HUES48 (cell line): ENCODE results near the gene FAM3D.
"Not testable (repeated sequence)": the region's sequence is repeated elsewhere in the genome, so short reads cannot be mapped to it uniquely, and the experiment has no call there.

Experiments used
- H3K27ac ChIP-seq: one replicate; pipeline ENCODE4 v1.7.0; 2013; ENCODE audit warnings: low read depth, low read length, inconsistent platforms
- H3K27me3 ChIP-seq: 2 replicates; pipeline ENCODE4 v1.6.1; 2013; ENCODE audit warnings: mild to moderate bottlenecking, low read length; ENCODE audit not compliant: control insufficient read depth, insufficient read depth
- H3K36me3 ChIP-seq: 2 replicates; pipeline ENCODE4 v1.6.1; 2013; ENCODE audit warnings: low read length; ENCODE audit not compliant: control insufficient read depth, insufficient read depth
- H3K4me1 ChIP-seq: 2 replicates; pipeline ENCODE4 v1.6.1; 2013; ENCODE audit warnings: mild to moderate bottlenecking, low read length; ENCODE audit not compliant: control insufficient read depth, insufficient read depth
- H3K4me3 ChIP-seq: 2 replicates; pipeline ENCODE4 v1.5.1; 2013; ENCODE audit warnings: mild to moderate bottlenecking, low read depth, low read length
- H3K9ac ChIP-seq: 2 replicates; pipeline ENCODE4 v1.6.1; 2013; ENCODE audit warnings: mild to moderate bottlenecking, low read depth, low read length, moderate library complexity
- H3K9me3 ChIP-seq: 2 replicates; pipeline ENCODE4 v1.6.1; 2013; ENCODE audit warnings: low read length; ENCODE audit not compliant: control insufficient read depth, insufficient read depth

FAM3D gene

DNA sequence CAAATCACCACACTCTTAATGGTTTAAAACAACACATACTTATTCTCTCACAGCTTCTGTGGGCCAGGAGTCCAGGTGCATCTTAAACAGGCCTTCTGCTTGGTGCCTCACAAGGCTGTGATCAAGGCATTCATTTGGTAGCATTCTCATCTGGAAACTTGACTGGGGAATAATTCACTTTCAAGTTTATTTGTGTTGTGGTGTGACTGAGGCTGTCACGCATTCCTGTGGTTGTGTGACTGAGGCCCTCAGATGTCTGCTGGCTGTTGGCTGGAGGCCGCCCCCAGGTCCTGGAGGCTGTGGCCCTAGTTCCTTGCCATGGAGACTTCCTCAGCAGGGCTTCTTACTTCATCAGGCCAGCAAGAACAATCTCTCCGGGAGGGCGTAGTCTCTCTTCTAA, 16.9 kb upstream of the FAM3D start:
- no peak overlapping the region for H3K27ac ChIP-seq
- no peaks in the 10 kb centered on the region for H3K36me3 ChIP-seq
- H3K27me3 ChIP-seq = no peaks in the 10 kb centered on the region
- H3K9ac ChIP-seq = no peak overlapping the region
- no peaks in the 10 kb centered on the region for H3K4me1 ChIP-seq
- no peak overlapping the region for H3K4me3 ChIP-seq
- H3K9me3 ChIP-seq = peaks cover 25% of the 10 kb centered on the region

DNA sequence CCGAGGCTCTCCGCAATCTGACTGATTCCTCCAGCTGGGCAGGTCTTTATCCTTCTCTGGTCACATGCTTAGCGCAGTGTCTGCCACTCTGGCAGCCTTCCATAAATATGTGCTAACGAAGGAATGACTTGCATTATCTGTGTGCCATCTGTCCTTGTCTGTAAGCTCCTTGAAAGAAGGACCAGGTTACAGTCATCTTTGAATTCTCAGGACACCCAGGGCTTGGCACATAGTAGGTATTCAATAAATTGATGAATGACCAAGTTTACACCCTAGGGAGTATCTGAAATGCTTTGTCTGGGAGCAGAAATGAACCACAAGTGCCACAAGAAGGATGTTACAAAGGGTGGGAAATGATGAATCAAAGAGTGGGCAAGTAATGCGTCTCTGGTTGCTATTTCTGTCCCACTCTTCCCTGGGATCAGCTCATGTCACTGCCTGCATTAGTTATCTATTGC, 16.5 kb upstream of the FAM3D start:
- H3K4me1 ChIP-seq = no peaks in the 10 kb centered on the region

DNA sequence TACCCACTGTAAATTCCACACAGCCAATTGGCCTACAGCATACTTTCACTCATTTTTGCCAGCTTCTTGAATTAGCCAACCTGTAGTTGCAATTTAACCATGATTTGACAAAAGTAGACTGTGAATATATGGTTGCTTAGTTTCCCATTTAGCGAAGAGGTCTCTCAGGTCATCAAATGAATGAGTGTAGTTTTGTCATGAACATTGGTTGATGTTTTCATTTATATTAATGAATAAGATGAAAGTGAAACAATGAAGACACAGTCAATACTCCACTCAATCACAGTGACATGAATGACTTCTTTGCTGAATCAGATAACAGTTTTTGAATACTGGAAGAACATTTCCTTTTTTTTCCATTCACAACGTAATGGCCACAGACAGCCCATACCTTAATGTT, 15.3 kb upstream of the FAM3D start:
- Histone ChIP-seq H3K9me3 (peaks cover 12% of the 10 kb centered on the region; the same call in 1 of the 2 replicates), H3K36me3 (no peaks in the 10 kb centered on the region), H3K27me3 (no peaks in the 10 kb centered on the region), H3K4me1 (no peaks in the 10 kb centered on the region), H3K9ac (no peak overlapping the region), H3K4me3 (no peak overlapping the region), H3K27ac (no peak overlapping the region)

More for the DNA sequence above, 16.5 kb upstream of the FAM3D start:
- H3K9me3 ChIP-seq = peaks cover 21% of the 10 kb centered on the region
- no peaks in the 10 kb centered on the region for H3K27me3 ChIP-seq
- H3K27ac ChIP-seq = no peak overlapping the region
- no peak overlapping the region for H3K4me3 ChIP-seq
- H3K36me3 ChIP-seq = no peaks in the 10 kb centered on the region
- no peak overlapping the region for H3K9ac ChIP-seq

DNA sequence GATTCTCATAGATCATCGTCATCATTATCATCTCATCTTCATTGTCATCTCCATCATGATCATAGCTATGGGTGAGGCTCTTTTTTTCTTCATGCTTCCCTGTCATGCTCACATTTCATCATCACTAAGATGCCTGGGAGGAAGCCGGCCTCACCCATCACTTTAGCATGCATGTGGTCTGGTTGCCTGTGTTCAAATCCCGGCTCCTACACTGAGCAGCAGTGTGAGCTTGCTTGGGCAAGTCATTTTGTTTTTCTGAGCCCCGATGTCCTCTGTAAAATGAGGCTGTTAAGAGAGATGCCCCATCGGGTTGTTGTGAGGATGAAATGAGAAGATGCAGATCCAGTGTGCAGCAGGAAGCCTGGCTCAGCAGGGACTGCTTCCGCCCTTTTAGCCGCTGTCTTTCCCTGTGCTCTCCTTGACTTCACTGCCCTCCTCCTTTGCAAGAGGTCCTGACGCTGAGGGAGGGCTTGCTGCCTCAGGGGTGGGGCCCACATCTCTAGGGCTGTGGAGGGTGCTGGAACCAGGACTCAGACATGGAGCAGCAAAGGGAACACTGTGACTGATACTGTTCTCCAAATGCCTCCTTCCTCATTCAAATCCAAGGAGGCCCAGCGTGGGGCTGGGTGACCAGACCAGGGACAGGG, 14.4 kb upstream of the FAM3D start:
- Histone ChIP-seq H3K36me3 (no peaks in the 10 kb centered on the region), H3K4me1 (no peaks in the 10 kb centered on the region), H3K9me3 (peaks cover 8% of the 10 kb centered on the region; the same call in 1 of the 2 replicates), H3K4me3 (no peak overlapping the region), H3K9ac (no peak overlapping the region), H3K27ac (no peak overlapping the region), H3K27me3 (no peaks in the 10 kb centered on the region)

DNA sequence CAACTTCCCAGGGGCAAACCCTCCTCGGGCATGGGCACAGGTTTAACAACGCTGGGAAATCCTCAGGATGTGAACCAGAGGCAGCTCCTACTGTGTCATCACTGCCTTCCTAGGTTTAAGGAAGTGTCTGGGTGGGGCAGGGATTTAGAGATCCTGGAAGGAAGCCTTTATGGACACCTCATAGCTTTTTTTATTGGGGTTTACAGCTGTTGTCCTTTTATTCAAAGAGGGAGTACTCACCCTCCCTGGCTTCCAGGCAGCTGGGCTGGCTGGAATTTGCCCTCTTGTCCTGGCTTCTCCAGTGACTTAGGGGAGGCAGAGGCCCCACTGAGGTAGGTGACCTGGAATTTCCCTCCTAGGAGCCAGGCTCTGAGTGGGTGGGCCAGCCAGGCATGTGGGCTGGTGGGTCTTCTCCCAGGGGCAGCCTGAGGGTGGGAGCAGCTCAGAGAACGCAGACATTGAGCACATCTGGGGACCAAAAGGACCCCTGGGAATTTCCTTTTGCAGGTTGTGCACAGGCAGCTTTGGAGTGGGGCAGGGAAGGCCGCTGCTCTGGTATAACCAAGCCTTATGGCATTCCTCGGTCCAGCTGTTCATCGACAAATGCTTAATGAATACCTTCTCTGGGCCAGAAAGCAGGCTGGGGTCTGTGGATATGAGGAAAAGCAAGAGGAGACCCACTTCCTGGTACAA, 13.5 kb upstream of the FAM3D start:
- H3K9me3 ChIP-seq = peaks cover 4% of the 10 kb centered on the region; the same call in 1 of the 2 replicates
- no peaks in the 10 kb centered on the region for H3K36me3 ChIP-seq
- no peak overlapping the region for H3K4me3 ChIP-seq
- no peak overlapping the region for H3K9ac ChIP-seq
- H3K27ac ChIP-seq = no peak overlapping the region
- H3K4me1 ChIP-seq = no peaks in the 10 kb centered on the region
- H3K27me3 ChIP-seq = no peaks in the 10 kb centered on the region

DNA sequence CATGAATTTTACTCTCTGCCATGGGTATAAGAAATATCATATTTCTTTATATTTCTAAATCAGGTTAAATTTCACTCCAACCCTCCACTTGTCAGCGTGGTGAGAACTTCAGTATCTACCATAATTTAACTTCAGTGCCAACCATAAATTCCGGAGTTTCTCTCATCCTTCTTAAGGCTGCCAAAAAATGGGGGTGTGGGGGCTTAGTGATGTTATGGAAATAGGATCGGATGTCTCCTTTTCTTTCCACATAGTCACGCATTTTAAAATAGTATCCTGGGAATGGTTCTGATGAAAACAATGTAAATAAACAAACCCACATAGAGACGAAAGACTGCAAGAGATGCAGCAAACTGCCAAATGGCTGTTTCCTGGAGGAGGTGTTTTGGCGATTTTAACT, 12.9 kb upstream of the FAM3D start:
- H3K36me3 ChIP-seq = no peaks in the 10 kb centered on the region
- no peaks in the 10 kb centered on the region for H3K4me1 ChIP-seq
- no peak overlapping the region for H3K27ac ChIP-seq
- no peak overlapping the region for H3K9ac ChIP-seq
- H3K9me3 ChIP-seq = 0 out of 2 replicates have a peak, but pooled peaks cover 2% of the 10 kb centered on the region
- no peak overlapping the region for H3K4me3 ChIP-seq
- no peaks in the 10 kb centered on the region for H3K27me3 ChIP-seq

DNA sequence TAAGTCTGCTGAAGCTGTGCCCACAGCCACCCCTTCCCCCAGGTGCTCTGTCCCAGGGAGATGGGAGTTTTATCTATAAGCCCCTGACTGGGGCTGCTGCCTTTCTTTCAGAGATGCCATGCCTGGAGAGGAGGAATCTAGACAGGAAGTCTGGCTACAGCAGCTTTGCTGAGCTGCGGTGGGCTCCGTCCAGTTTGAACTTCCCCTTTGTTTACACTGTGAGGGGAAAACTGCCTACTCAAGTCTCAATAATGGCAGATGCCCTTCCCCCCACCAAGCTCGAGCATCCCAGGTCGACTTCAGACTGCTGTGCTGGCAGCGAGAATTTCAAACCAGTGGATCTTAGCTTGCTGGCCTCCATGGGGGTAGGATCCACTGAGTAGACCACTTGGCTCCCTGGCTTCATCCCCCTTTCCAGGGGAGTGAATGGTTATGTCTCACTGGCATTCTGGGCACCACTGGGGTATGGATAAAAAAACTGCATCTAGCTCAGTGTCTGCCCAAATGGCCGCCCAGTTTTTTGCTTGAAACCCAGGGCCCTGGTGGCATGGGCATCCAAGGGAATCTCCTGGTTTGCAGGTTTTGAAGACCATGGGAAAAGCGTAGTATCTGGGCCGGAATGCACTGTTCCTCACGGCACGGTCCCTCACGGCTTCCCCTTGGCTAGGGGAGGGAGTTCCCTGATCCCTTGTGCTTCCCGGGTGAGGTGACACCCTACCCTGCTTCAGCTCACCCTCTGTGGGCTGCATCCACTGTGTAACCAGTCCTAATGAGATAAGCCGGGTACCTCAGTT, 11.8 kb upstream of the FAM3D start:
- H3K4me1 ChIP-seq, H3K4me3 ChIP-seq, H3K27me3 ChIP-seq, H3K27ac ChIP-seq, H3K36me3 ChIP-seq, H3K9ac ChIP-seq, H3K9me3 ChIP-seq: not testable (repeated sequence)

DNA sequence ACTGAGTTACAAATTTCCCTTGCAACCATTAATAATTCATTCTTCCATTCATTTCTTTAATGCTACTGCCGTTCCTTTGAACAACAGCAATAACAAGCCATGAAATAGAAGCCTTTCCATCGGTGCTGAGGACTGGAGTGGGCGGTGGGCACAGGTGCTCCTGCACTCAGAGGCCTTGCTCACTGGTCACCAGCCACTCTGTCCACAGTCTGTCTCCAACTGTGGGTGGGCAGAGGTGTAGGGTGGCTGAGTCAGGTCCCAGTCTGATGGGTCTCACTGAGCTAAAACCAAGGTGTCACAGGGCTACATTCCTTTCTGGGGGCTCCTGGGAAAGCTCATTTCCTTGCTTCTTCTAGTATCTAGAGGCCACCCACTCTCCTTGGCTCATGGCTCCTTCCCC, 6.3 kb upstream of the FAM3D start:
- H3K27ac ChIP-seq = no peak overlapping the region

DNA sequence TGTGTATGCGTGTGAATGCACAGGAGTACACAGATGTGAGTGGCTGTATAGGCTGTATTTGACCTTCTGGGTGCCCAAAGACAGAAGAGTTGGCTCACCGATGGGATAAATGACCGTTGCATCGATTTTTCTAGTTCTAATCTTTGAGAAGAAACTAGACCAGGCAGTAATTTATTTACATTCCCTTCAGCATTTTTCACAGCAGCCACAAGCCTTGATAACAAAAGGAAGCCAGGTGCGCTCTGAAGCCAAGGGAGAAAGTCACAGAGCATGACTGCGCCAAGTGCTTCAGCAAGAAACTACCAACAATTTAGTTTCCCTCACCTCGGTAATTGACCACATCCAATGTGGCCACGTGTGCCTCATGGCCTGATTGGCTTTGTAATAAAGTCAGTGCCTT, 5.9 kb upstream of the FAM3D start:
- no peak overlapping the region for H3K9ac ChIP-seq
- no peaks in the 10 kb centered on the region for H3K27me3 ChIP-seq
- H3K36me3 ChIP-seq = no peaks in the 10 kb centered on the region
- H3K4me3 ChIP-seq = no peak overlapping the region
- no peak overlapping the region for H3K27ac ChIP-seq
- no peaks in the 10 kb centered on the region for H3K4me1 ChIP-seq
- no peaks in the 10 kb centered on the region for H3K9me3 ChIP-seq

More for the DNA sequence above, 6.3 kb upstream of the FAM3D start:
- Histone ChIP-seq H3K9ac (no peak overlapping the region), H3K36me3 (no peaks in the 10 kb centered on the region), H3K27me3 (no peaks in the 10 kb centered on the region), H3K9me3 (no peaks in the 10 kb centered on the region), H3K4me3 (no peak overlapping the region), H3K4me1 (no peaks in the 10 kb centered on the region)

DNA sequence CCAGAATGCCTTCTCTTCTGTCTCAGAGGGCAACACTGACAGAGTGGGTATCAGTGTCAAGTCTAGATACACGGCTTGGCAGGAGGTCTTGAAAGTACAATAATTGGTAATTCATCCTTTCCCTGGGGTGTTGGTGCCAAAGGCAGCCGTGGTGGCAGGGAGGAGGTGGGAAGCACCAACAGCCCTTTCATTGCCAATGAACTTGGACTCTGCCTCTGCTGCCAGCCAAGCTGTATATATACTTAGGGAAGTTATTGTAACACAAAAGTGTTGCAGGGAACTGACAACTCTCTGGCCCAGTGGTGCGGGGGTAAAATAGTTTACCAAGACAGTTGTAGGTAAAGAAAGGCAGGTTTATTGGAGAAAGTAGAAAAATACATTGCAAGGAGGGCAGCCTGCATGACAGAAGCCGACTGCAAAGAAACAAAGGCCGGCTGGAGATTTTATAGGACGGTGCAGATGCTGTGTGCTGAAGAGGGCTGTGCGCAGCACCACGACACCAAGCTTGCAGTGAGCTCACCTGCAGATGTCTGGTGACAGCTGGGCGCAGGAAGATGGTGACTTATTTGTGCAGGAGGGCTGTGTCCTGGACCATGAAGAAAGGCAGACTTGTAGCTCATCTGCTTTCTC, 4.0 kb upstream of the FAM3D start:
- no peaks in the 10 kb centered on the region for H3K4me1 ChIP-seq
- no peak overlapping the region for H3K4me3 ChIP-seq
- H3K27me3 ChIP-seq = no peaks in the 10 kb centered on the region
- no peak overlapping the region for H3K27ac ChIP-seq
- H3K9ac ChIP-seq = no peak overlapping the region
- H3K9me3 ChIP-seq = no peaks in the 10 kb centered on the region
- no peaks in the 10 kb centered on the region for H3K36me3 ChIP-seq
